GM21717 (cell line): ENCODE results near the gene PRXL2B.

Experiments
- ATAC-seq: cut with Tn5 transposase; IDR thresholded peaks from one replicate; pipeline ENCODE4 v1.9.1; 2021; ENCODE audit warnings: mild to moderate bottlenecking, moderate library complexity; ENCODE audit not compliant: unreplicated experiment

Gene PRXL2B

GRCh38 chr1:2596530-2597333 is 10.2 kb downstream of the PRXL2B start:
- no peak for ATAC-seq

GRCh38 chr1:2597441-2598328 is 11.1 kb downstream of the PRXL2B start:
- ATAC-seq = no peak

GRCh38 chr1:2598329-2598931 is 11.9 kb downstream of the PRXL2B start:
- no peak for ATAC-seq

GRCh38 chr1:2601721-2602303 is 15.2 kb downstream of the PRXL2B start:
- ATAC-seq = no peak

GRCh38 chr1:2602311-2602835 is 15.8 kb downstream of the PRXL2B start:
- ATAC-seq = no peak

GRCh38 chr1:2602866-2603520 is 16.4 kb downstream of the PRXL2B start:
- no peak for ATAC-seq

- no peak for ATAC-seq
These were observed 17.1 kb downstream of the PRXL2B start for GRCh38 chr1:2603521-2604155.

GRCh38 chr1:2604156-2604843 is 17.7 kb downstream of the PRXL2B start:
- no peak for ATAC-seq

GRCh38 chr1:2604844-2605508 is 18.4 kb downstream of the PRXL2B start:
- ATAC-seq = no peak

- no peak for ATAC-seq
These were observed 19.2 kb downstream of the PRXL2B start for GRCh38 chr1:2605509-2606395.

GRCh38 chr1:2606396-2606880 is 19.9 kb downstream of the PRXL2B start:
- ATAC-seq = no peak

GRCh38 chr1:2606881-2607621 is 20.5 kb downstream of the PRXL2B start:
- no peak for ATAC-seq

- no peak for ATAC-seq
These were observed 21.1 kb downstream of the PRXL2B start for GRCh38 chr1:2607641-2608091.

GRCh38 chr1:2609319-2610035 is 22.9 kb downstream of the PRXL2B start:
- no peak for ATAC-seq

- no peak for ATAC-seq
These were observed 23.7 kb downstream of the PRXL2B start for GRCh38 chr1:2610036-2610959.
